SK-N-SH treated with all-trans-retinoic acid at 6 μM for 48 hours (cell line): ENCODE results near the gene SNX18.

Source experiments
- ATAC-seq: fragments of 200-7000 bp; cut with Tn5 transposase; 3 replicates; pipeline ENCODE4 v1.9.1; 2020; ENCODE audit warnings: mild to moderate bottlenecking, moderate library complexity
- ARNTL ChIP-seq: fragments of 450-650 bp; formaldehyde crosslinking; IDR thresholded peaks from 2 replicates; pipeline ENCODE4 v1.5.0; 2020; ENCODE audit warnings: low read depth, mild to moderate bottlenecking, moderate library complexity, borderline replicate concordance
- CSDC2 ChIP-seq: fragments of 250-450 bp; sonication (Bioruptor Pico); IDR thresholded peaks from 2 replicates; pipeline ENCODE4 v1.5.0; 2020; ENCODE audit warnings: mild to moderate bottlenecking, moderate library complexity
- ESRRG ChIP-seq: fragments of 250-450 bp; sonication (Bioruptor Pico); IDR thresholded peaks from 2 replicates; pipeline ENCODE4 v1.6.1; 2021; ENCODE audit warnings: mild to moderate bottlenecking
- GLIS3 ChIP-seq: fragments of 250-450 bp; sonication (Bioruptor Pico); IDR thresholded peaks from 2 replicates; pipeline ENCODE4 v1.5.0; 2020; ENCODE audit warnings: mild to moderate bottlenecking, moderate library complexity
- ISL1 ChIP-seq: fragments of 250-450 bp; sonication (Bioruptor Pico); IDR thresholded peaks from 2 replicates; pipeline ENCODE4 v2.1.2; 2022; ENCODE audit warnings: mild to moderate bottlenecking, moderate library complexity
- PPARA ChIP-seq: fragments of 250-450 bp; sonication (Bioruptor Pico); IDR thresholded peaks from 2 replicates; pipeline ENCODE4 v1.5.0; 2020; ENCODE audit warnings: mild to moderate bottlenecking, borderline replicate concordance
- RARB ChIP-seq: fragments of 250-450 bp; sonication (Bioruptor Pico); IDR thresholded peaks from 2 replicates; pipeline ENCODE4 v1.8.0; 2021; ENCODE audit warnings: mild to moderate bottlenecking, moderate library complexity
- SNAI2 ChIP-seq: fragments of 250-450 bp; sonication (Bioruptor Pico); IDR thresholded peaks from 2 replicates; pipeline ENCODE4 v1.5.0; 2020; ENCODE audit warnings: mild to moderate bottlenecking, moderate library complexity
- TCF4 ChIP-seq: fragments of 250-450 bp; sonication (Bioruptor Pico); IDR thresholded peaks from 2 replicates; pipeline ENCODE4 v1.8.0; 2021; ENCODE audit warnings: mild to moderate bottlenecking, moderate library complexity, borderline replicate concordance
- TOX ChIP-seq: fragments of 250-450 bp; sonication (Bioruptor Pico); IDR thresholded peaks from 2 replicates; pipeline ENCODE4 v1.8.0; 2021; ENCODE audit warnings: mild to moderate bottlenecking, moderate library complexity, borderline replicate concordance
- ZC3H10 ChIP-seq: fragments of 250-450 bp; sonication (Bioruptor Pico); IDR thresholded peaks from 2 replicates; pipeline ENCODE4 v1.5.1; 2021; ENCODE audit warnings: mild to moderate bottlenecking, moderate library complexity
- ZFP3 ChIP-seq: fragments of 250-450 bp; sonication (Bioruptor Pico); IDR thresholded peaks from 2 replicates; pipeline ENCODE4 v1.5.0; 2020; ENCODE audit warnings: mild to moderate bottlenecking, moderate library complexity
- ZFP30 ChIP-seq: fragments of 450-650 bp; formaldehyde crosslinking; IDR thresholded peaks from 2 replicates; pipeline ENCODE4 v1.5.0; 2022; ENCODE audit warnings: mild to moderate bottlenecking, moderate library complexity
- ZNF565 ChIP-seq: fragments of 450-650 bp; formaldehyde crosslinking; conservative IDR thresholded peaks from 2 replicates; pipeline ENCODE4 v1.5.0; 2020; ENCODE audit warnings: low read depth, mild to moderate bottlenecking, moderate library complexity
- ZNF70 ChIP-seq: fragments of 450-650 bp; formaldehyde crosslinking; IDR thresholded peaks from 2 replicates; pipeline ENCODE4 v1.5.0; 2020; ENCODE audit warnings: mild to moderate bottlenecking, moderate library complexity
- ZNF8 ChIP-seq: fragments of 450-650 bp; formaldehyde crosslinking; IDR thresholded peaks from 2 replicates; pipeline ENCODE4 v1.5.0; 2020; ENCODE audit warnings: mild to moderate bottlenecking, moderate library complexity
- TF ChIP-seq, protein P1 (sequence below): fragments of 250-450 bp; sonication (Bioruptor Pico); IDR thresholded peaks from 2 replicates; pipeline ENCODE4 v1.8.0; 2020; ENCODE audit warnings: mild to moderate bottlenecking, moderate library complexity, borderline replicate concordance
- TF ChIP-seq, protein P2 (sequence below): fragments of 250-450 bp; sonication (Bioruptor Pico); IDR thresholded peaks from 2 replicates; pipeline ENCODE4 v1.5.1; 2020; ENCODE audit warnings: low read depth, mild to moderate bottlenecking, moderate library complexity
- TF ChIP-seq, protein P3 (sequence below): fragments of 250-450 bp; sonication (Bioruptor Pico); IDR thresholded peaks from 2 replicates; pipeline ENCODE4 v1.5.1; 2021; ENCODE audit warnings: mild to moderate bottlenecking, moderate library complexity
- TF ChIP-seq, protein P4 (sequence below): fragments of 250-450 bp; sonication (Bioruptor Pico); IDR thresholded peaks from 2 replicates; pipeline ENCODE4 v1.5.0; 2020; ENCODE audit warnings: mild to moderate bottlenecking, moderate library complexity
- TF ChIP-seq, protein P5 (sequence below): fragments of 250-450 bp; sonication (Bioruptor Pico); IDR thresholded peaks from 2 replicates; pipeline ENCODE4 v1.8.0; 2021; ENCODE audit warnings: low read depth, mild to moderate bottlenecking, moderate library complexity, borderline replicate concordance

SNX18 gene

DNA sequence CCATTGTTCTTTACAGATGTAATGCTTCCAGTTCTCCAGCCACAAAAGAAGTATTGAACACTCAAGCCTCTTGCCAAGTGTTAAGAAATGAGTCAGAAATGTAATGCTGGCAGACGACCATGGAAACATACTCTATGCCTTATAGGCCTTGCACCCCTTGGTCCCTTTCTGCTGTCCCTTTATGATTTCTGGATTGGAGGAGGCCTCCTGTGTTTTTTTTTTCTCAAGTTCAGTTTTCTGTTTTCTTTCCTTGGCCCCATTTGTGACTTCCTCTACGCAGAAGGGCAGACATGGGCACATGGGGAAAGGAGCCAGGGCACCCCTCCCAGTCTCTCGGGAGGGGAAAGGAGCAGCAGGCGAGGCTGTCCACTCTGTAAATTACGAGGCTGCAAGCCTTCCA lies 53.4 kb downstream of the SNX18 start:
- TF ChIP-seq ZFP30 (CRISPR knock-in tag) (no peak), TOX (CRISPR knock-in tag) (no peak), TCF4 (no peak), ESRRG (CRISPR knock-in tag) (no peak), ZC3H10 (CRISPR knock-in tag) (no peak), ZNF565 (CRISPR knock-in tag) (no peak), ZNF70 (CRISPR knock-in tag) (no peak), RARB (CRISPR knock-in tag) (no peak), ZNF8 (CRISPR knock-in tag) (no peak), ISL1 (CRISPR knock-in tag) (no peak), ARNTL (no peak), SNAI2 (no peak)
- TF ChIP-seq, protein P1, sequence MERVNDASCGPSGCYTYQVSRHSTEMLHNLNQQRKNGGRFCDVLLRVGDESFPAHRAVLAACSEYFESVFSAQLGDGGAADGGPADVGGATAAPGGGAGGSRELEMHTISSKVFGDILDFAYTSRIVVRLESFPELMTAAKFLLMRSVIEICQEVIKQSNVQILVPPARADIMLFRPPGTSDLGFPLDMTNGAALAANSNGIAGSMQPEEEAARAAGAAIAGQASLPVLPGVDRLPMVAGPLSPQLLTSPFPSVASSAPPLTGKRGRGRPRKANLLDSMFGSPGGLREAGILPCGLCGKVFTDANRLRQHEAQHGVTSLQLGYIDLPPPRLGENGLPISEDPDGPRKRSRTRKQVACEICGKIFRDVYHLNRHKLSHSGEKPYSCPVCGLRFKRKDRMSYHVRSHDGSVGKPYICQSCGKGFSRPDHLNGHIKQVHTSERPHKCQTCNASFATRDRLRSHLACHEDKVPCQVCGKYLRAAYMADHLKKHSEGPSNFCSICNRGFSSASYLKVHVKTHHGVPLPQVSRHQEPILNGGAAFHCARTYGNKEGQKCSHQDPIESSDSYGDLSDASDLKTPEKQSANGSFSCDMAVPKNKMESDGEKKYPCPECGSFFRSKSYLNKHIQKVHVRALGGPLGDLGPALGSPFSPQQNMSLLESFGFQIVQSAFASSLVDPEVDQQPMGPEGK (CRISPR knock-in tag): no peak
- TF ChIP-seq, protein P2, sequence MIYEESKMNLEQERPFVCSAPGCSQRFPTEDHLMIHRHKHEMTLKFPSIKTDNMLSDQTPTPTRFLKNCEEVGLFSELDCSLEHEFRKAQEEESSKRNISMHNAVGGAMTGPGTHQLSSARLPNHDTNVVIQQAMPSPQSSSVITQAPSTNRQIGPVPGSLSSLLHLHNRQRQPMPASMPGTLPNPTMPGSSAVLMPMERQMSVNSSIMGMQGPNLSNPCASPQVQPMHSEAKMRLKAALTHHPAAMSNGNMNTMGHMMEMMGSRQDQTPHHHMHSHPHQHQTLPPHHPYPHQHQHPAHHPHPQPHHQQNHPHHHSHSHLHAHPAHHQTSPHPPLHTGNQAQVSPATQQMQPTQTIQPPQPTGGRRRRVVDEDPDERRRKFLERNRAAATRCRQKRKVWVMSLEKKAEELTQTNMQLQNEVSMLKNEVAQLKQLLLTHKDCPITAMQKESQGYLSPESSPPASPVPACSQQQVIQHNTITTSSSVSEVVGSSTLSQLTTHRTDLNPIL (CRISPR knock-in tag): no peak
- TF ChIP-seq, protein P3, sequence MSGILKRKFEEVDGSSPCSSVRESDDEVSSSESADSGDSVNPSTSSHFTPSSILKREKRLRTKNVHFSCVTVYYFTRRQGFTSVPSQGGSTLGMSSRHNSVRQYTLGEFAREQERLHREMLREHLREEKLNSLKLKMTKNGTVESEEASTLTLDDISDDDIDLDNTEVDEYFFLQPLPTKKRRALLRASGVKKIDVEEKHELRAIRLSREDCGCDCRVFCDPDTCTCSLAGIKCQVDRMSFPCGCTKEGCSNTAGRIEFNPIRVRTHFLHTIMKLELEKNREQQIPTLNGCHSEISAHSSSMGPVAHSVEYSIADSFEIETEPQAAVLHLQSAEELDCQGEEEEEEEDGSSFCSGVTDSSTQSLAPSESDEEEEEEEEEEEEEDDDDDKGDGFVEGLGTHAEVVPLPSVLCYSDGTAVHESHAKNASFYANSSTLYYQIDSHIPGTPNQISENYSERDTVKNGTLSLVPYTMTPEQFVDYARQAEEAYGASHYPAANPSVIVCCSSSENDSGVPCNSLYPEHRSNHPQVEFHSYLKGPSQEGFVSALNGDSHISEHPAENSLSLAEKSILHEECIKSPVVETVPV: no peak
- no peak for ATAC-seq

DNA sequence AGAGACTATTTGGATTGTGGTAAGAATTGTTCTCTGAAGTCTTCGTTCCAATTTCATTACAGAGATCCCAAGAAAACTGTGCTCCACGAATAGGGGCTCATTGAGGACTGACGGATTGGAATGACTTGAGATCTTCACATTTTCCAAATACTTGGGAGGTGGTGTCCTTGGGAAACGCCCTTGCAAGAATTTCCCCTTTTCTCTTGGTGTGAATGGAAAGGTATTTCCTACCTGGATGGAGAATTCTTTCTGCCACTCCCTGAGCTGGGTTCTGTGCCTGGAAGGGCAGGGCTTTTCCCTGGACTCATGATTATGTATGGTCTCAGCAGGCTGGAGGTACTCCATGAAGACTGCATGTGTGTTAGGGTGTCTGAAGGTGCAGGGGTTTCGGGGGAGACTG lies 53.9 kb downstream of the SNX18 start:
- TF ChIP-seq RARB (CRISPR knock-in tag) (no peak), GLIS3 (CRISPR knock-in tag) (no peak), ZFP3 (CRISPR knock-in tag) (no peak), ARNTL (no peak)
- ATAC-seq: no peak

DNA sequence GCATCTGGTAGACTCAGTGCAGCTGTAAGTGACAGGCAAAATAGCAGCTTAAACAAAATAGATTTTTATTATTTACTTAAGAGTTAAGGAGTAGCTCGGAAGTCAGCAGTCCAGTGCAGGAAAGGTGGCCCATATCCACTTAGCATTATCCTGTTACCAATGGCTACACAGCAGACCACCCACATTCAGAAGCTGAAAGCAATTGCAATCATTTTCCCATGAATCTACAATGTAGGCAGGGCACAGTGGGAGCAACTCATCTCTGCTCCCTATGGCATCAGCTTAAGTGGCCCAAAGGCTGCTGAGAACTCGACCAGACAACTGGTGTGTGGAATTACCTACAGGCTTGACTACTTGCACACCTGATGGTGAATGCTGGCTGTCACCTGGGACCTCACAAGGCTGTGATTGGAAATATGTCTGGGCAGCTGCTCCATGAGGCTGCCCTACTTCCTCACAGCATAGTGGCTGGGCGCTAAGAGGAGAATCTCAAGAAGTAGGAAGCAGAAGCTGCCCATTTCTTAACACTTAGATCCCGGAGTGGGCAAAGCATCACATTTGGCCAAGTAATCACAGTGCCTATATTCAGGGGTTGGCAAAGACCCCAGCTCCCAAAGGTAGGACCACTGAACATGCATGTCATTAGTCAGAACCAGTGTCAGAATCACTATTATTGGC lies 56.4 kb downstream of the SNX18 start:
- ATAC-seq: no peak
- no peak for TF ChIP-seq ZNF70 (CRISPR knock-in tag)
- TF ChIP-seq, protein P4, sequence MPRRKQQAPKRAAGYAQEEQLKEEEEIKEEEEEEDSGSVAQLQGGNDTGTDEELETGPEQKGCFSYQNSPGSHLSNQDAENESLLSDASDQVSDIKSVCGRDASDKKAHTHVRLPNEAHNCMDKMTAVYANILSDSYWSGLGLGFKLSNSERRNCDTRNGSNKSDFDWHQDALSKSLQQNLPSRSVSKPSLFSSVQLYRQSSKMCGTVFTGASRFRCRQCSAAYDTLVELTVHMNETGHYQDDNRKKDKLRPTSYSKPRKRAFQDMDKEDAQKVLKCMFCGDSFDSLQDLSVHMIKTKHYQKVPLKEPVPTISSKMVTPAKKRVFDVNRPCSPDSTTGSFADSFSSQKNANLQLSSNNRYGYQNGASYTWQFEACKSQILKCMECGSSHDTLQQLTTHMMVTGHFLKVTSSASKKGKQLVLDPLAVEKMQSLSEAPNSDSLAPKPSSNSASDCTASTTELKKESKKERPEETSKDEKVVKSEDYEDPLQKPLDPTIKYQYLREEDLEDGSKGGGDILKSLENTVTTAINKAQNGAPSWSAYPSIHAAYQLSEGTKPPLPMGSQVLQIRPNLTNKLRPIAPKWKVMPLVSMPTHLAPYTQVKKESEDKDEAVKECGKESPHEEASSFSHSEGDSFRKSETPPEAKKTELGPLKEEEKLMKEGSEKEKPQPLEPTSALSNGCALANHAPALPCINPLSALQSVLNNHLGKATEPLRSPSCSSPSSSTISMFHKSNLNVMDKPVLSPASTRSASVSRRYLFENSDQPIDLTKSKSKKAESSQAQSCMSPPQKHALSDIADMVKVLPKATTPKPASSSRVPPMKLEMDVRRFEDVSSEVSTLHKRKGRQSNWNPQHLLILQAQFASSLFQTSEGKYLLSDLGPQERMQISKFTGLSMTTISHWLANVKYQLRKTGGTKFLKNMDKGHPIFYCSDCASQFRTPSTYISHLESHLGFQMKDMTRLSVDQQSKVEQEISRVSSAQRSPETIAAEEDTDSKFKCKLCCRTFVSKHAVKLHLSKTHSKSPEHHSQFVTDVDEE (CRISPR knock-in tag): no peak
- no peak for TF ChIP-seq ZFP30 (CRISPR knock-in tag)
- TF ChIP-seq, all 23 proteins: peak for 0

DNA sequence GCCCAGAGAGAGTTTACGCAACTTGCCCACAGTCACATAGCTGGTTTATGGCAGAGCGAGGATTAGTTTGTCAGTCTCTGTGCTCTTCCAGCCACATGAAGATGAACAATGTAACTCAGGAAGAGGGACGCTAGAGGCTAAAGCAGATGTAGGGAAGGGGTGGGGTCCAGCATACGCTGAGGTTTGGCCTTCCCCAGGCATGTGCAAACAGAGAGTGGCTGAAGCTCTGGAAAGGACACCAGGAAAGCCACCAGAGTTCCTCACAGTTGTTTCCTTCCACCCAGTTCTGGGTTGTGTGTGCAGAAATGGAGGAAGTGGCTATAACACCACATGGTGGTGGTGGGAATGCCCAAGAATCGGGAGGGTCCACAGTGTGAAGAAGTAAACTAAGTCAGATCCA lies 60.0 kb downstream of the SNX18 start:
- no peak for ATAC-seq
- no peak for TF ChIP-seq PPARA (CRISPR knock-in tag)
- no peak for TF ChIP-seq ZFP30 (CRISPR knock-in tag)
- TF ChIP-seq, protein P5, sequence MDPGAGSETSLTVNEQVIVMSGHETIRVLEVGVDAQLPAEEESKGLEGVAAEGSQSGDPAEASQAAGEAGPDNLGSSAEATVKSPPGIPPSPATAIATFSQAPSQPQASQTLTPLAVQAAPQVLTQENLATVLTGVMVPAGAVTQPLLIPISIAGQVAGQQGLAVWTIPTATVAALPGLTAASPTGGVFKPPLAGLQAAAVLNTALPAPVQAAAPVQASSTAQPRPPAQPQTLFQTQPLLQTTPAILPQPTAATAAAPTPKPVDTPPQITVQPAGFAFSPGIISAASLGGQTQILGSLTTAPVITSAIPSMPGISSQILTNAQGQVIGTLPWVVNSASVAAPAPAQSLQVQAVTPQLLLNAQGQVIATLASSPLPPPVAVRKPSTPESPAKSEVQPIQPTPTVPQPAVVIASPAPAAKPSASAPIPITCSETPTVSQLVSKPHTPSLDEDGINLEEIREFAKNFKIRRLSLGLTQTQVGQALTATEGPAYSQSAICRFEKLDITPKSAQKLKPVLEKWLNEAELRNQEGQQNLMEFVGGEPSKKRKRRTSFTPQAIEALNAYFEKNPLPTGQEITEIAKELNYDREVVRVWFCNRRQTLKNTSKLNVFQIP: no peak
- TF ChIP-seq, protein P1 (CRISPR knock-in tag): no peak
- no peak for TF ChIP-seq ZC3H10 (CRISPR knock-in tag)
- TF ChIP-seq, protein P4 (CRISPR knock-in tag): no peak
- TF ChIP-seq ESRRG (CRISPR knock-in tag): no peak
- no peak for TF ChIP-seq RARB (CRISPR knock-in tag)
- no peak for TF ChIP-seq CSDC2 (CRISPR knock-in tag)
- TF ChIP-seq ARNTL: no peak
- TF ChIP-seq TOX (CRISPR knock-in tag): no peak
- no peak for TF ChIP-seq GLIS3 (CRISPR knock-in tag)
- no peak for TF ChIP-seq SNAI2
